DMS114 treated with DMSO at 0.1 percent for 48 hours (cell line): ENCODE measurements around the gene CCL15.
"Not testable (repeated sequence)": the region's sequence is repeated elsewhere in the genome, so short reads cannot be mapped to it uniquely, and the experiment has no call there.

Experiments
- DNase-seq: peaks from one replicate; lab custom pipeline; 2025; ENCODE audit not compliant: unreplicated experiment; lab: John Stamatoyannopoulos, UW

Gene CCL15, protein sequence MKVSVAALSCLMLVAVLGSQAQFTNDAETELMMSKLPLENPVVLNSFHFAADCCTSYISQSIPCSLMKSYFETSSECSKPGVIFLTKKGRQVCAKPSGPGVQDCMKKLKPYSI

DNA sequence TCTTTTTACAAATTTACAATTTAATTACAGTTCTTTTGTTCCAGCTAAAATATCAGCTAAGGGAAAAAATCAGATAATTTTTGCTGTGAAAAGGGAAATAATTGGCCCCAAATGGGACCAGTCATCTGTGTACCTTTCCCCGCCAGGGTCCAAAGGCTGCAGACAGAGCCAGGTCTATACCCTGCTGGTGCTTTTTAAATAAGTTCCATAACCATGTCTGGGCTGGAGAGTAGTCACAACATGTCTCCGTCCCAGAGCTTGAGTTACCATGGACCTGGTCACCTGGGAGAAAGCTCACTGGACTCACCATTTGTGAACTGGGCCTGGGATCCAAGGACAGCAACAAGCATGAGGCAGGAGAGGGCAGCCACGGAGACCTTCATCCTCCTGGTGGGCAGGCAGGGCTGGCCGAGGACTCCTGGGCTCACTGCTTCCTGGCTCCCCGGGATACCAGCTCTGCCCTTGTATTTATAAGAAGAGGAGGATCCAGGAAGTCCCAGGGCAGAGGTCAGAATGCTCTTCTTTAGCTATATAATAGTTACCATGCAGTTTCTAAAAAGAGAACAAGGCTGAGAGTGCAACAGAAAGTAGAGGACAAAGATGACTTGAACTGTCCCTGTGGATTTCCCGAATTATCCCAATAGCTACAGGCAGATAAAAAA lies at the start of gene CCL15:
CCL15 (minus strand) TSS at position 444 of the 662 bp plus-strand sequence; CDS start at position 383, 61 bp downstream.
- DNase-seq, result no peak

GRCh38 chr17:36049643-36050042 lies 48.3 kb upstream of the CCL15 start:
- no peak for DNase-seq

DNA sequence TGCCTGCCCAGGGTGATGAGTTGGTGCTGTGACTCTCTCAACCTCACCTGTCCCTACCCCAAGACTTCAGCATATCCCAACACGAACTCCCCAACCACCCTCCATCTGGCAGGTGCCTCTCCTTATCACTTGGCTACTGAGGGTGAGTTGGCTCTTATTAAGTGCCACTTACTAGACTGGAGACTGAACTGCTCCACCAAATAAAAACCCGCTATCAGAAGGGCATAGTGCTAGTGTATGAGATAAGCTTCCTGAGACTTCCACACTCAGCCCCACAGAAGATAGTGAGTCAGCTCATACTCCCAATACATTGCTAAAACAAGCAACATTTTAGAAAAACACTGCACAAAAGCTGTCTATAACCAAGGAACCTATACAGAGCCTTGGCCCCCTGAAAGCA lies 46.7 kb upstream of the CCL15 start:
- DNase-seq, result no peak

DNA sequence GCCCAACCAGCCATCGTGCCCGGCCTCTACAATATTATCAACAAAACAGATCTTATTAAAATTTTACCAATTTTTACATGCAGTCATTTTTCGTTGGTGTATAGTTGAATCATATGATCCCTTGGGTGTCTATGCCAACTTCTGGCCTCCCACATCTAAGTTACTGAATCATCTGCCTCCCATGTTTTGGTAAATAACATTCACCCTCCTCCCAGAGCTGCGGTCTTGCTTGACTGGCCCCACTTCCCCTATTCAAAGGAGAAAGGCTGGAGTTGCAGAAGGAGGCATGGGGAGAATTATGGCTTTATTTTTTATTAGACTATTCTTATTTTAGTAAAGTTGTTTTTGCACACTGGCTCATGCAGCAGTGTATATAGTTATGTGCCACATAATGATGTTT lies 34.9 kb upstream of the CCL15 start:
- DNase-seq, result no peak

- no peak for DNase-seq
These were observed 32.8 kb upstream of the CCL15 start for GRCh38 chr17:36034127-36034526.

GRCh38 chr17:36030956-36031355 lies 29.6 kb upstream of the CCL15 start:
- DNase-seq, result no peak

GRCh38 chr17:36027761-36028160 lies 26.4 kb upstream of the CCL15 start:
- no peak for DNase-seq

DNA sequence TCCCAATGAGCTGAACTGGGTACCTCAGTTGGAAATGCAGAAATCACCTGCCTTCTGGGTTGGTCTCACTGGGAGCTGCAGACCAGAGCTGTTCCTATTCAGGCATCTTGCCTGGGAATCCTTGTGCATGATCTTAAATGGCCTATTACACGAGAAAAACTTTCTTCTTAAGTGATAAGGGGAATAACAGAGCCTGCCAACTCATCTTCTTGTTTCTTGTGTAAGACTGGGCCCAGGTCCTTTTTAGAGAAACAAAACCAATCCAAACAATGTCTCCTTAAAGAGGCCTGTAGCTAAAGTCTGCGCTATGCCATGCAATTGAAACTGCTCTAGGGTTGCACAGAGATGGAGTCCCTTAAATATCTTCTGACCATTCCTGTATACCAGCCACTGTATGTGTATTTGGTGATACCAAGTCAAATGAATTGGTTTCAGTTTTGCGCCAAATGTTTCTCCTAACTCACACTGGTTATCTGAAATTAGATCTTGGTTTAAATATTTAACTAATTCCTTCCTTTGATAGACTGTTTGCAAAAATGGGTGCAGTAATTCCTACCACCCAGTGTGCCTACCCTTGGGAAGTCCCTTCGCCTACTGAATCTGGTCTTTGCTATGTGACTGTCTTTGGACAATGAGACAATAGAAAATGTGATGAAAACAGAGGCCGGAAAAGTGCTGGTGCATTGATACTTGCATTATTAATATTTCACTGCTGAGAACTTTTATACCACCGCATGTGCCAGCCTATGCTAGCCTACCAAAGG lies 22.9 kb upstream of the CCL15 start:
- no peak for DNase-seq

- no peak for DNase-seq
These were observed 18.1 kb upstream of the CCL15 start for GRCh38 chr17:36019423-36019822.

DNA sequence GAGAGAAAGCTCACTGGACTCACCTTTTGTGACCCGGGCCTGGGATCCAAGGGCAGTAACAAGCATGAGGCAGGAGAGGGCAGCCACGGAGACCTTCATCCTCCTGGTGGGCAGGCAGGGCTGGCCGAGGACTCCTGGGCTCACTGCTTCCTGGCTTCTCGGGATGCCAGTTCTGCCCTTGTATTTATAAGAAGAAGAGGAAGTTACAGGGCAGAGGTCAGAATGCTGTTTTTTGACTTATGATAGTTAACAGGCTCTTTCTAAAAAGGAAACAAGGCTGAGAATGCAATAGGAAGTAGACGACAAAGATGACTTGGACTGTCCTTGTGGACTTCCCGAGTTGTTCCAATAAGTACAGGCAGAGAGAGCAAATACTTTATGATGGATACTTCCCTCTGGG lies 16.4 kb upstream of the CCL15 start, which contains the start of gene CCL23:
CCL23 (minus strand) TSS at position 174 of the 400 bp plus-strand sequence; CDS start at position 99, 75 bp downstream.
- no peak for DNase-seq

- DNase-seq, result no peak
These were observed 15.2 kb upstream of the CCL15 start for GRCh38 chr17:36016555-36016954.

GRCh38 chr17:36015895-36016294 lies 14.5 kb upstream of the CCL15 start:
- not testable (repeated sequence) for DNase-seq

DNA sequence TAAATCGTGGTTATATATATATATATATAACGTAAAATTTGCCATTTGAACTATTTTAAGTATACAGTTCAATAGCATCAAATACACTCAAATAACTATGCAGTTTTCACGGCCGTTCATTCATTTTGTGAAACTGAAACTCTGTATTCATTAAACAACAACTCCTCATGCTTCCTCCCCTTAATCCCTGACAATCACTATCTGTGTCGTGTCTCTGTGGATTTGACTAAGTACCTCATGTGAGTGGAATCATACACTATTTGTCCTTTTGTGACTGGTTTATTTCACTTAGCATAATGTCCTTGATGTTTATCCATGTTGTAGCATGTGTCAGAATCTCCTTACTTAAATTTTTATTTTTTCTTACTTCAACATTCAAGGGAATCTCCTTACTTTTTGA lies 13.6 kb upstream of the CCL15 start:
- DNase-seq, result no peak

GRCh38 chr17:36011201-36011600 lies 9.8 kb upstream of the CCL15 start:
- no peak for DNase-seq

DNA sequence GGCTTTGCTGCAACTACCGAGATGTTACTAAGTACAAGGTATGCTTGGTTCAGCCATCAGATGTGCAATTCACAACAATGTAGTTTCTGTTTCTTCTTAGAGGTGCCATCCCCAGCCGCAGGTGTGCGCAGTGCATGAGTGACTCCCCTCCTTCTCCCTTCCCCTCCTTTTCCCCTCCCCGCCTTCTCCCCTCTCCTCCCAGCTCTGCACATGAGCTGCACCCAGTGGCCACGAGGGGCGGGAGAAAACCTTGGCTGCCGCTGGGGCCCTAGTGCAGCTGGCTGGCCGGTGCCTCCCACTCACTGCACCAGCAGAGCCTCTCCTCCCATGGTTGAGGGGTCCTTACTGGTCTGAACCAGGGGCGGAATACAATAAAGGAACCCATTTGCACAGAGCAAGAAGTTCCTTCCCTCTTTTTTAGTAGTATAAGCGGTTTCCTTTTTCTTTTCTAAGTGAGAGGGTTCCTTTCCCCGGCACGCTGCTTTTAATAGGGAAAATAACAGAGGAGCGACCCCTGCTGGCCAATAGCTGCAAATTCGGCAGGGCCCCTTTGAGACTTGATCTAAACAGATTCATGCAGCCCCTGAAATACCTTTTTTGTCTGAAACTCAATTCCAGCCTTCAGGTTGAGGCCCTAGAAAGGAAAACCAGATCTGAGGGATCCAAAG lies 7.8 kb upstream of the CCL15 start:
- no peak for DNase-seq

DNA sequence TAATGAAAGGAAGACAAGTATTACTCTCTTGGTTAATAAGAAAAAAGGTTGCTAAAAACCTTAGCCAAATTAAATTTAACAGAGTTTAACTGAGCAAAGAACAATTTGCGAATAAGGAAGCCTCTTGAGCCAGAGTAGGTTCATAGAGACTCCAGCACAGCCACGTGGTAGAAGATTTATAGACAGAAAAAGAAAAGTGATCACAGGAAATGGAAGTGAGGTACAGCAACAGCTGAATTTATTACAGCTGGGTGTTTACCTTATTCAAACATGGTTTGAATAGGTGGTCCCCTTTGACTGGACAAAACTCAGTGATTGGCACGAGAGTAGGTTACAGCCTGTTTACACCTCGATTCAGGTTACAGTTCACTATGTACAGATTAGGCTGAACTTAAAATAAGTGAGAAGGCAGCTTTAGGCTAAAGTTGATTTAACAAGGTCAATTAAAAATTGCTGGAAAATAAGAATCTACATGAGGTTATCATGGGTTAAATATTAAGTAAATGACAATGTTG lies 3.3 kb upstream of the CCL15 start:
- DNase-seq, result no peak

DNA sequence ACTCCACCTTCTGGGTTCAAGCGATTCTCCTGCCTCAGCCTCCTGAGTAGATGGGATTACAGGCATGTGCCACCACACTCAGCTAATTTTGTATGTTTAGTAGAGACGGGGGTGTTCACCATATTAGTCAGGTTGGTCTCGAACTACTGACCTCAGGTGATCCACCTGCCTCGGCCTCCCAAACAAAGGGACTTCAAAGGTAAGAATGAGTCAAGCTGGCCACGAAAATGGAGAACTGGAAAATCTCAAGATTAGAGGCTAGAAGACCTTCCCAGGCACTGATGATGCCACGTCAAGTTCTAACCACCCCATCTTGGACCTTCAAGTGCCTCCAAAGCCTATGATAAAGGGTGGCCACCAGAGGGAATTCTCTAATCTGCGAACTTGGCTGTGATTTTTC lies 1.3 kb upstream of the CCL15 start:
- no peak for DNase-seq

GRCh38 chr17:36001862-36002603 lies 680 bp upstream of the CCL15 start:
- DNase-seq, result no peak

DNA sequence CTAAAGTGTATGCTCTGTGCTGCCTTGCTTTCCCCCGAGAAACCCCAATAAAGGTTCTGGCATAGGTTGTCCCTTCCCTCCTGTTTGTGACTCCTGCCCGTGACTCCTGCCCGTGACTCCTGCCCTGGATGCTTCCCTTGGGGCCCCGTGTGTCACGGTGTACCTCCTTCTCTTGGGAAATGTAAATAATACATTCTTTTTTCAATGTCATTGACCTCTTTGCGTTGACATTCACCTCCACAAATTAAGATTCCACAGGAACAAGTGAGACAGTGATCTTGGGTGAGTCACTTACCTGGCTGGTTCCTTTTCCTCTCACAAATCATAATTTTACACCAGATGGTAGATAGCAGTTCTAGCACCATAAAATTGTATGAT lies 632 bp downstream of the CCL15 start:
- no peak for DNase-seq

- DNase-seq, result no peak
These were observed 2.6 kb downstream of the CCL15 start for GRCh38 chr17:35998756-35999155.

GRCh38 chr17:35998018-35998545 lies 3.3 kb downstream of the CCL15 start:
- no peak for DNase-seq
